HuH-7 (cell line): ENCODE data around the gene RNU4-1.
A peak's percentile ranks its signal among the peaks of the same experiment; 100 is the strongest.
"Not testable (repeated sequence)": the region's sequence is repeated elsewhere in the genome, so short reads cannot be mapped to it uniquely, and the experiment has no call there.

Experiments used
- DNase-seq: peaks from one replicate; pipeline ENCODE4 v3.0.0; 2011; ENCODE audit warnings: low spot score

RNU4-1 gene

DNA sequence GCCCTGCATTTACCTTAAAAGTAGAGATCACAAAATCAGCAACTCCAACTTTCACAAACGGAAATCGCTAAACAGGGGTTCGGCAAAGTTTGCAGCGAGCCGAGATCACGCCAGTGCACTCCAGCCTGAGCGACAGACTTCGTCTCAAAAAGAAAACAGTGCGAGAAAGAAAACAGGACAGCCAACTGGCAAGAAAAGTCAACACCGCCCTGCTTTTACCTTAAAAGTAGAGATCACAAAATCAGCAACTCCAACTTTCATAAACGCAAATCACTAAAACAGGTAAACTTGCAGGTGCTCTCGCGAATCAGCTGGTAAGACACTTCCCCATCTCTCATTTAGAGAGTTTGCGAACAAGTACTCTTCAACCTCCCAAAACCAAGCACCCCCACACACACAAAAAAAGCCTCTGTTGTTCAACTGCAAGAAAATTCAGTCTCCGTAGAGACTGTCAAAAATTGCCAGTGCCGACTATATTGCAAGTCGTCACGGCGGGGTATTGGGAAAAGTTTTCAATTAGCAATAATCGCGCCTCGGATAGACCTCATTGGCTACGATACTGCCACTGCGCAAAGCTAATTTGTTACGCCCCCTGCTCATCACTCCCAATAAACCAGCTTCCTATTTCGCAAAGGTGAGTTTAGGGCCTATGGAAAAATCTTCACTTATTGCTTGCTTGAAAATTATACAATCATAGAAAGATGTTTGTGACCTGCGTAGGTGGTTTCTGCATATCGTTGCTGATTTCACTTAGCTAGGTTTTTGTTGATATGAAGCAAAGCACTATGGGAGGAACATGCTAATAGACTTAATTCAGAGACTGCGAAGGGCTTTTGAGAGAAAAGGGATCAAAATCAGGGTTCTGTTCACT lies at the start of gene RNU4-1:
Gene RNU4-1 (minus strand): TSS at position 577 of the 871 bp plus-strand sequence.
- no peak for DNase-seq

DNA sequence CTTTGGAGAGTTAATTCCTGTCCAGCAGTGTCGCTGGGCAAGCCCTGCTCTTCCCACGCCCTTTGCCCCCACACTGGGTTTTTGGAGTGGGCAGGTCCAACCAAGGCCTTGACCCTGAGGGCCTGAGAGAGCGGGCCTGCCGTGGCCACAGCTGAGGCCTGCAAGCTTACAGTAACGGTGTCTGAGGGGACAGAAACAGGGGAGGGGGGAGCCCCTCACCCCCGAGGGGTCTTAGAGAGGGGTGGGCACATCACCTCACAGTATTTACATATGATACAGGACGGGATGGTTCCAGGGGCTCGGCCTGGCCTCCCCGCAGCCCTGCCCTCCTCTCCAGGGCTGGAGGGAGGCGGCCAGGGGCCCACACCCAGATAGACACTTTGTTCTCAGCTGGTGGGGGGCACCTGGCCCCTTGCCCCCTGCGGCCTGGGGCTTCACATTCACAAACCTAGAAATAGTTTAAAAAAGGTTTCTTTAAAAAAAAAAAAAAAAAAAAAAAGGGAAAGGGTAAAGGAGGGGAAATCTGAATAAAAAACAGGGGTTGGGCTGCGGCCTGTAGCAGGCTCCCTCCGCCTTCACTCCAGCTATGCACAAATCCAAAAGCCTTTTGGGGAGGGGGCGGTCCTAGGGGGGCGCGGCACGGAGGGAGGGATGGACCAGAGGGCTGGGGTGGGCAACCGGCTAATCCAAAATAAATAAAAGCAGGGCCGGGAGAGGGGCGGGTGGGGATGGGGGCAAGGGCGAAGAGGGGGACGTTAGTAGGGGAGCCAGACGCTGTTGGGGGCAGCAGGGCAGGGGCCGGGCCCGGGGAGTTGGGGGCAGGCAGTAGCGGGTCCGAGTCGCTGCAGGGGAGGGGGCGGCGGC lies 49.4 kb upstream of the RNU4-1 start:
- DNase-seq: no peak

DNA sequence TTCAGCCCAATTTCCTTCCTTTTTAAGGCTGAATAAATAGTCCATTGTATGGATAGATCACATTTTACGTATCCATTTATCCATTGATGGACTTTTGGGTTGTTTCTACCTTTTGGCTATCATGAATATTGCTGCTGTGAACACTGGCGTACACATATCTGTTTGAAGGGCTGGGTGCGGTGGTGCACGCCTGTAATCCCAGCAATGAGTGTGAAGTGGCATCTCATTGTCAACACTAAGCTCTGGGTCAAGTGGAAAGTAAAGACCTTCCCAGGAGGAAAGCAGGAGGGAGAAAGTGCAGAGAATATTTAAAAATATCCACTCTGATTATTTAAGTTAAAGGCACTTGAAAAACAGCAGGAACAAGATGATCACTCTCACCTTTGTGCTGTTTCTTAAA lies 46.2 kb upstream of the RNU4-1 start:
- no peak for DNase-seq

DNA sequence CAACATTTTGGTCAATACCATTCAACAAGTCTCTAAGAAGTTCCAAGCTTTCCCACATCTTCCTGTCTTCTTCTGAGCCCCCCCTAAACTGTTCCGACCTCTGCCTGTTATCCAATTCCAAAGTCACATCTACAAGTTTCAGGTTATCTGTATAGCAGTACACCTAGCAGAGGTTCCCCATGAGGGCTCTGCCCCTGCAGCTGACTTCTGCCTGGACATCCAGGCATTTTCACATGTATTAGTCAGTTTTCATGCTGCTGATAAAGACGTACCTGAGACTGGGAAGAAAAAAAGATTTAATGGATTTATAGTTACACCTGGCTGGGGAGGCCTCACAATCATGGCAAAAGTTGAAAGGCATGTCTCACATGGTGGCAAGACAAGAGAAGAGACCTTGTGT lies 44.7 kb upstream of the RNU4-1 start:
- DNase-seq: no peak

DNA sequence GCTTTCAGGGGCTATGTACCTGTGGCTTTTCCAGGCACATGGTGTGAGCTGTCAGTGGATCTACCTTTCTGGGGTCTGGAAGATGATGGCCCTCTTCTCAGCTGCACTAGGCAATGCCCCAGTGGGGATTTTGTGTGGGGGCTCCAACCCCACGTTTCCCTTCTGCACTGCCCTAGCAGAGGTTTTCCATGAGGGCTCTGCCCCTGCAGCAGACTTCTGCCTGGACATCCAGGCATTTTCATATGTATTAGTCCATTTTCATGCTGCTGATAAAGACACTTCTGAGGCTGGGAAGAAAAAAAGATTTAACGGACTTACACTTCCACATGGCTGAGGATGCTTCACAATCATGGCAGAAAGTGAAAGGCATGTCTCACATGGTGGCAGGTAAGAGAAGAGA lies 43.4 kb upstream of the RNU4-1 start:
- DNase-seq: not testable (repeated sequence)

DNA sequence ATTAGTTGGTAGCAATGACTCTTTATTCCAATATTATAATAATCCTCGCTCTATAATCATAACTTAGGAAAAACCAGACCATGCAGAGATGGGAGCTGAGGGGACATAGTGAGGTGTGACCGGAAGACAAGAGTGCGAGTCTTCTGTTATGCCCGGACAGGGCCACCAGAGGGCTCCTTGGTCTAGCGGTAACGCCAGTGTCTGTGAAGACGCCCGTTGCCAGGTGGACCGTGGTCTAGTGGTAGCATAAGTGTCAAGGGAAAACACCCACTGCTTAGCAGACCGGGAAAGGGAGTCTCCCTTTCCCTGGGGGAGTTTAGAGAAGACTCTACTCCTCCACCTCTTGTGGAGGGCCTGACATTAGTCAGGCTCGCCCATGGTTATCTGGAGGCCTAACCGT lies 42.4 kb upstream of the RNU4-1 start:
- not testable (repeated sequence) for DNase-seq

DNA sequence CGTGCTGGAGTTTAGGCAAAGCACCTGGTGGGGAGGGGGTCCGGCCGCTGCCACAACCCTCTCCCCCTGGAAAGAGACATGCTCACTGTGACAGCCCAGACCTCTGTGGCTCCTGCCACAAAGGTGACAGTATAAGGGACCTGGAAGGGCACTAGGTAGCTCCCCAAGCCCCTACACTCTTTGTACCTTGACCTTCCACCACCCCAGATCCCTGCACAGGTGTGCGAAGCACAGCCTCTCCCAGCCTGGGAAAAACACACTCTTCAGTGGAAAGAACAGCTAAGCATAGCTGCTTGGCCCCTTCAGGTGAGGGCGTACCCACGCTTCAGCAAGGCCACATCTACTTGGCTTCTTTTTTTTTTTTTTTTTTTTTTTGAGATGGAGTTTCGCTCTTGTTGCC lies 39.5 kb upstream of the RNU4-1 start:
- DNase-seq: no peak

DNA sequence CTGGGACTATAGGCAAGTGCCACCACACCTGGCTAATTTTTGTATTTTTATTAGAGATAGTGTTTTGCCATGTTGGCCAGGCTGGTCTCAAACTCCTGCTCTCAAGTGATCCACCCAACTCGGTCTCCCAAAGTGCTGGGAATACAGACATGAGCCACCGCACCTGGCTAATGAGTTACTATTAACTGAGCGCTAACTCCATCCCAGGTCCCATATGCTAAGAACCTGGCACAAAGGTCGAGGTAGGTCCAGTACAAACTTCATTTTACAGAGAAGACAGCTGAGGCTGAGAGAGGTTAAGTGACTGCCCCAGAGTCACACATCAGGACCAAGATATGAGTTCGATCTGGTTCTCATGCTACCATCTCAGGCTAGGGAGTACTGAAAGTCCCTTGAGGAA lies 39.0 kb upstream of the RNU4-1 start:
- DNase-seq: no peak

DNA sequence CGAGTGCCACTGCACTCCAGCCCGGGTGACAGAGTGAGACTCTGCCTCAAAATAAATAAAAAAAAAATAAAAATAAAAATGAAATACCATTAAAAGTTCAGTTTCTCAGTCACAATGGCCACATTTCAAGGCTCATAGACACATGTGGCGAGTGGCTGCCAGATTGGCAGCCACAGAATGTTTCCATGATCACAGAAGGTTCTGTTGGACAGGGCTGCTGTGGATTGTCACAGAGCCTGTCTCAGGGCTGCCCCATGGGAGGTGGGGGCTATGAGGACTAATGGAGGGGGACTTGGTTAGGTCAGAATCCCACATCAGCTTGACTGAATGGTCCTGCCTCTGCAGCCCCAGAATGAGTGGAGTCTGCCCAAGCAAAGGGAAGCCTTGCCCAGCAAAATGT lies 38.4 kb upstream of the RNU4-1 start:
- DNase-seq: no peak

DNA sequence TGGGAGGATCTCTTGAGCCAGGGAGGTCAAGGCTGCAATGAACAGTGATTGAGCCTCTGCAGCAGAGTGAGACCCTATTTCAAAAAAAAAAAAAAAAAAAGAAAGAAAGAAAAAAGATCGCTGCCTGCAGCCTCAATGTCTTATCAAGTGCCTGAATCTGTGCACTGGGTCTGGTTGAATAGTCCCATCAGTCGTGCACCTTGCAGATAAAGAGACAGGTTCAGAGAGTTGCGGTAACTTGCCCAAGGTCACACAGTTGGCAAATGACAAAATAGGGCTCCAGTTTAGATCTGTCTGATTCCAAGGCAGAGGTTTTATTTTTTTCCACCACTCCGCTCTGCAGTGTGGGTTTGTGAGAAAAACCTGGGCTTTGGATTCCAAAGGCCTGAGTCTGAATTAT lies 35.2 kb upstream of the RNU4-1 start:
- no peak for DNase-seq

DNA sequence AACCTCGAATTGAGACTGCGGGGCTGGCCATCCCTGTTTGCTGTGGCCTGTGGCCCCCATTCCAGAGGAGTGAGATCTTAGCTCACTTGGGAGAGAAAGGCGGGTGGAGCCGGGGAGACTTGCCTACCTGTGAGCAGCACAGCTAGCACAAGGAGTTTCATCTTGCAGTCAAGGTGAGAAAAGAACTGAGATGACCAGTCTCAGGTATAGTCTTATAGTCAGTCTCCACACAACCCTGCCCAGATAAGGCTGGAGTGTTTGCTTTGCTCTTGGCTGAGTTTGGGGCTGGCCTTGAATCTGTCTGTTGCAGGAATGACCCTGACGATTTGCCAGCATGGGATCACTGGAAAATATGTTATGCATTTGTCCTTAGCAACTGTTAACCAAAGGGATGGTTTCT lies 34.6 kb upstream of the RNU4-1 start, which contains the start of gene PLA2G1B:
Gene PLA2G1B (minus strand): TSS at position 187 of the 400 bp plus-strand sequence. CDS start 26 bp downstream, at position 161.
- DNase-seq: no peak

DNA sequence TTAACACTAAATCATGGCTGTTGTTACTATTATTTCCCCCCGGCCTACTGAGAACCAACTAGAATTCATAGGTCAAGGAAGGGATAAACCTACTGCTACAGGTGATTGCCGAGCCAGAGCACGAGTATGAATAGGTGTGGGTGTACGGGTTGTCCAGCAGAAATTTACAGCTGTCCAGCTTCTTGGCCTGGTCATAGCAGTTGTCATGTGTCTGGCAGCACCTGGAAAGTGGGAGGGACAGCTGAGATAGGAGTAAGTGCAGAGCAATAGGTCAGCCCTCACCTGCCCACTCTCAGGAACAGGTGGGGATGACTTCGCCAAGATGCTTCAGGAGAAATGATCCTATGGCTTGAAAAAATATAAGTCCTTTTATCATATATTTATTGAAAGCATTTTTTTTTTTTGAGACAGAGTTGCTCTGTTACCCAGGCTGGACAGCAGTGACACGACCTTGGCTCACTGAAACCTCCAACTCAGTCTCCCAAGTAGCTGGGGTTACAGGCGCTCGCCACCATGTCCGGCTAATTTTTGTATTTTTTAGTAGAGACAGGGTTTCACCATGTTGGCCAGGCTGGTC lies 31.9 kb upstream of the RNU4-1 start:
- no peak for DNase-seq

DNA sequence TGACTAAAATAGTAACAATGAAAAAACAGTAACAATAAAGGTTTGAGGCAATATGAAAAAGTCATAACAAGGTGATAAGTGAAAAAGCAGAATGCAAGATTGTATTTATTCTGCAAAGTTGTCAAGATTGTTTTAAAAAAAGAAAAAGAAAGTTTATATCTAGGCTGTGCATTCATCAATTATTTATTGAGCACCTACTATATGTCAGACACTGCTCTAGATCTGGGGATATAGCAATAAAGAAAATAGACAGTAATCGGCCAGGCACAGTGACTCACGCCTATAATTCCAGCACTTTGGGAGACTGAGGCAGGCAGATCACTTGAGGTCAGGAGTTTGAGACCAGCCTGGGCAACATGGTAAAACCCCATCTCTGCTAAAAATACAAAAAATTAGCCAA lies 30.7 kb upstream of the RNU4-1 start:
- DNase-seq: no peak

DNA sequence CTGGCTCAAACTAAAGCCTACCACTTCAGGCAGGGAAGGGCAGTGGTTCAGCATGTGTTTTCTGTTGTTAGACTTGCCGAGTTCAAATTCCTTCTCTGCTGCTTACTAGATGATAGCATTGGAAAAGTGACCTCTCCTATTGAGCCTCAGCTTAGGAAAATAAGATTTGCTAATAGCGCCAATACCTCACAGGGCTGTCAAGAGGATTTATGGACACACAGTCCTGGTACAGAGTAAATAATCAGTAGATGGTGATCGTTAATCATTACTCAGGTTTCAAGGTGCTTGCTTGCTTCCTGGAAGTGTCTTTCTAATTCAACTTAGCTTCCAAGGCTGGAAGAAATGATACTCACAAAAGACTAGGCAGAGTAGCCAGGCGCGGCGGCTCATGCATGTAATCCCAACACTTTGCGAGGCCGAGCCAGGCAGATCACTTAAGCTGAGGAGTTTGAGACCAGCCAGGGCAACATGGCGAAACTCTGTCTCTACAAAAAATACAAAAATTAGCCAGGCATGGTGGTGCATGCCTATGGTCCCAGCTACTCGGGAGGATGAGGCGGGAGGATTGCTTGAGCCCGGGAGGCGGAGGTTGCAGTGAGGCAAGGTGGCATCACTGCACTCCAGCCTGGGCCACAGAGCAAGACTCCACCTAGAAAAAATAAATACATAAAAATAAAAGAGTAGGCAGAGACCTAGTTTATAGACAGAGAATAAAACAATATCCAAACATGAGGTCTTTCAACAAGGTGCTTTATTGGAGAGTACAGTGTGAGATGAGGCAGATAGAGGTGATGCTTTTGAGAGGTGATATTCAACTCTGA lies 28.6 kb upstream of the RNU4-1 start:
- peak; percentile 63 for DNase-seq

DNA sequence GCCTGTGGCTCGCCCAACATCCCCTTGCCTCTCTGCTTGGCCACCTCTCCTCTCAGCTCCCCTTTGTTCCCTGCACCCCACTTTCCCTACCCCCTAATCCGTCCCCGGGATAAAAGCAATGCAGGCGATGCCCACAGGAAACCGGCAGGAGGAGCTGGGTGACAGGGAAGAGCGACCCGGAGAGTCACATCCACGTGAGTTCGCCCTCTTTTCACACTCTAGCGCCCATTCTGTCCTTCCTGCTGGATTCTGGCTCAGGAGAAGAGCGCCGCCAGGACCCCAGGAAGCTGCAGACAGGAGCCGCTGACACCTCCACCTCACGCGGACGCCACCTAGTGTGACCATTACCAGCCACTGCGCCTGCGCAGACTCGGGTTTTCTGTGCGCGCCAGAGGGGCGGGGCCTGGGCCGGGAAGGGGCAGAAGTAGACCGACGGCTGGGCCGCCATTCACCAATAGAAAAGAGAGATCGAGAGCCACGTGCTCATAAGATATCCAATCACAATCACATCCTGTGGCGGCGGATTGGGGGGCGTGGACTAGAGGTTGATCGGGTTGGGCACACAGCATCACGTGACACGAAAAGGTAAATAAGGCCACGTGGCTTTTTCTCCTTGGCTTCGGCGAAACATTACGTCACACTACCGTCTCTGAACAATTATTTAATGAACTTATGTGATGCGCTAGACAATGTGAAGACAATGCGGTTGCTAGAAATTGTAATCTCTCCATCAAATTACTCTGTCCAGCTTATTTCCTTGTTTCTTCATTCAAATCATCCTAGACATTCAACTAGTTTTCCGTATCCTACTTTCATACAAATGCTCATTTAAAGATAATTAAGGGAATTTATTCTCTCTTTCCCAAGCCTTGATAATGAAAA lies 24.4 kb upstream of the RNU4-1 start:
- DNase-seq: peak; percentile 82

DNA sequence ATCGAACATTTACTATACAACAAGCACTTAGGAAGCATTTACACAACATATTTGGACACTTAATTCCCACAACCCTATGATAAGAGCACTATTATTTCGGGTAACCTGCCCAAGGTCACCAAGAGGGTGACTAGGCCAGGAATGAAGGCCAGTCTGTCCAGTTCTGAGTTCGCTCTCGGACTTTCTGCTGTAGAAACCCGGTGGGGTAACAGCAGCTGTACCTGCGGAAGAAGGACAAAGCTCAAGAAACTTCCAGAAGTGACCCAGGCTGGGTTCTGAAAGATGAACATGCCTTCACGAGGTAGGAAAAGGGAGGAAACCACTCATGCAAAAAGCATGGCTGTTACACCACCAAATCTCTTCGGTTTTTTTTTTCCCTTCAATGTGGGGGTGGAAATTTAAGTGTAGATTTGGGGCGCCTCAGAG lies 23.8 kb upstream of the RNU4-1 start:
- DNase-seq: no peak

DNA sequence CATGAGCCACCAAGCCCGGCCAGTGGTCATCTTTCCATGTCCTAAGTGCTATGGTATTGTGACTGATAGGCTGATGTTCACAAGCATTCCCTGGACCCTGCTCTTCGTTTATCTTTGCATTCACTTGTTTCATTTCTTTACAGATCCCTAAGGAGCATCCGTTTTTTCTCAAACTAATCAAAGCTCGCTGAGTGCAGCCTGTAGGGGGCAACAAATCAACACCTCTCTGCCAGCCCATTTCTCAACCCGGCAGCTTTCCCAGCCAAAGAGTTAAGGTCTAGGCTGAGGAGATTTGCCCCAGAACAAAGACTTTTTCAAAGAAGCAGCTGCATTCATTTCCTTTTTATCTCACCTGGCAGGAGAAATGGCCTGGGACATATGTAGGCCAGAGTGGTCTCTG lies 21.2 kb upstream of the RNU4-1 start:
- DNase-seq: no peak

DNA sequence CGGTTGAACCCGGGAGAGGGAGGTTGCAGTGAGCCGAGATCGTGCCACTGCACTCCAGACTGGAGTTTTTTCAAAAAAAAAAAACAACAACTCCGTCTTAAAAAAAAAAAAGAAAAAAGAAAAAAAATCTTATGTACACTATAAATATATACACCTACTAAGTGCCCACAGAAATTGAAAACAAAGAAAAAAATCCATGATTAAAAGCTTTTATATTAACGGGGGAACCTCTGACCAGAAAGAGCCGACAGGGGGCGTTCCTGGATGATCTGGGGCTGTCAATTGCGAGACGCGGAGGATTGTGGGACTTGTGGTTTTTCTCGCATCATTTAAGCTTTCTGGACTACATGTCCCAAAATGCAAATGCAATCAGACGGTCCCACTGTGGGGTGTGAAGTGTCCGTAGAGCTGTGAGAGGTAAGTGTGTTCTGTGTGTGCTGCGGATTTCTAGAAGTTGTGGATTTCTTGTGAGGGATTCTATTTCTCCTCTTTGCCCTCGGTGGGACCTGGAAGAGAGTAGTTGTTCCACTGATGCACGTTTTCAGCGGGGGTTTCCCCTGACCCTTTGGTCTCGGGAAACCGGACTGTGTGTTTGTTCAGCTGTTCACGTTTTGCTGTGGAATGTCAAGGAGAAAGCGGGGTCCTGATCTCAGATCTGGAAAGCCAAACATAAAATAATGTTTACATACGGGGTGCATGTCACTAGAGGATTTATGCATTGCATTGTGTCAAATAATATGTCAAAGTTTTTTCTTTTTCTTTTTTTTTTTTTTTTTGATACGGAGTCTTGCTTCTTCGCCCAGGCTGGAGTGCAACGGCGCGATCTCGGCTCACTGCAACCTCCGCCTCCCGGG lies 9.2 kb upstream of the RNU4-1 start, which contains the start of gene SIRT4:
Gene SIRT4 (plus strand): TSS at position 360 of the 854 bp plus-strand sequence. CDS start 1,241 bp downstream, outside the sequence.
- DNase-seq: peak; percentile 76

DNA sequence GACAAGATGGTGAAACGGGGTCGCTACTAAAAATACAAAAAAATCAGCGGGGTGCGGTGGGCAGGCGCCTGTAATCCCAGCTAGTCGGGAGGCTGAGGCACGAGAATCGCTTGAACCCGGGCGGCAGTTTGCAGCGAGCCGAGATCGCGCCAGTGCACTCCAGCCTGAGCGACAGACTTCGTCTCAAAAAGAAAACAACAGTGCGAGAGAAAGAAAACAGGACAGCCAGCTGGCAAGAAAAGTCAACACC lies 701 bp downstream of the RNU4-1 start:
- no peak for DNase-seq
